BLaER1 treated with 17β-estradiol and CSF1 and Interleukin-3, amounts not matched to agents 10 nM and 100 nM (cell line): ENCODE results near the gene SRRM4.

Experiments
- H3K27ac ChIP-seq, 11 experiments: shearing (Covaris generic); formaldehyde crosslinking; 2 replicates each; pipeline ENCODE4 v1.8.1; 2022
- H3K27me3 ChIP-seq, 11 experiments: shearing (Covaris generic); formaldehyde crosslinking; 2 replicates each; pipeline ENCODE4 v1.8.1; 2022
- H3K36me3 ChIP-seq, 11 experiments: shearing (Covaris generic); formaldehyde crosslinking; 2 replicates each; pipeline ENCODE4 v1.8.1; 2022
- H3K4me1 ChIP-seq, 10 experiments: shearing (Covaris generic); formaldehyde crosslinking; 2 replicates each; pipeline ENCODE4 v1.8.1; 2022
- H3K4me2 ChIP-seq, 11 experiments: shearing (Covaris generic); formaldehyde crosslinking; 2 replicates each; pipeline ENCODE4 v1.8.1; 2022
- H3K4me3 ChIP-seq, 10 experiments: shearing (Covaris generic); formaldehyde crosslinking; 2 replicates each; pipeline ENCODE4 v1.8.1; 2022
- H3K9ac ChIP-seq, 11 experiments: shearing (Covaris generic); formaldehyde crosslinking; 2 replicates each; pipeline ENCODE4 v1.8.1; 2022
- H3K9me3 ChIP-seq, 11 experiments: shearing (Covaris generic); formaldehyde crosslinking; replicated peaks in 1 of 11; 2 replicates each; pipeline ENCODE4 v1.8.1; 2022
- H4K20me1 ChIP-seq, 11 experiments: shearing (Covaris generic); formaldehyde crosslinking; 2 replicates each; pipeline ENCODE4 v1.8.1; 2022
- Cebpa-rat ChIP-seq, 11 experiments: shearing (Covaris generic); IDR thresholded peaks; 2 replicates each; pipeline ENCODE4 v1.8.1; 2022

SRRM4 gene

GRCh38 chr12:119052001-119052400, 70.7 kb downstream of the SRRM4 start:
- Histone ChIP-seq H3K9me3 (peaks cover 0 to 3% (median 0%) of the 10 kb centered on the region in 11 experiments; a peak in 1 of 22 replicates), H3K36me3 (no peaks in the 10 kb centered on the region), H3K9ac (no peak overlapping the region), H3K27me3 (no peaks in the 10 kb centered on the region), H3K27ac (no peak overlapping the region), H4K20me1 (peaks cover 0 to 7% (median 0%) of the 10 kb centered on the region in 11 experiments; a peak in 1 of 22 replicates), H3K4me2 (no peak overlapping the region), H3K4me1 (no peaks in the 10 kb centered on the region), H3K4me3 (no peak overlapping the region)
- TF ChIP-seq Cebpa-rat (IDR thresholded peaks at IDR 0.05), result no peak

- H3K4me3 ChIP-seq, result no peak overlapping the region
- no peak for TF ChIP-seq Cebpa-rat (IDR thresholded peaks at IDR 0.05)
- H3K27me3 ChIP-seq, result no peaks in the 10 kb centered on the region
- H3K9ac ChIP-seq, result no peak overlapping the region
- H3K9me3 ChIP-seq, result no peaks in the 10 kb centered on the region
- peaks cover 0 to 7% (median 0%) of the 10 kb centered on the region in 11 experiments; a peak in 2 of 22 replicates for H4K20me1 ChIP-seq
- no peaks in the 10 kb centered on the region for H3K36me3 ChIP-seq
- no peak overlapping the region for H3K4me2 ChIP-seq
- no peak overlapping the region for H3K27ac ChIP-seq
- H3K4me1 ChIP-seq, result no peaks in the 10 kb centered on the region
These were observed 74.6 kb downstream of the SRRM4 start for GRCh38 chr12:119055977-119056376.

GRCh38 chr12:119060847-119061796, 79.8 kb downstream of the SRRM4 start:
- H3K9me3 ChIP-seq, result no peaks in the 10 kb centered on the region
- H3K4me2 ChIP-seq, result no peak overlapping the region
- no peaks in the 10 kb centered on the region for H3K36me3 ChIP-seq
- H3K27me3 ChIP-seq, result no peaks in the 10 kb centered on the region
- no peak overlapping the region for H3K9ac ChIP-seq
- H3K4me3 ChIP-seq, result no peak overlapping the region
- H4K20me1 ChIP-seq, result no peaks in the 10 kb centered on the region; a peak in 1 of 22 replicates
- no peaks in the 10 kb centered on the region for H3K4me1 ChIP-seq
- no peak overlapping the region for H3K27ac ChIP-seq
- TF ChIP-seq Cebpa-rat (IDR thresholded peaks at IDR 0.05), result no peak

- H4K20me1 ChIP-seq, result no peaks in the 10 kb centered on the region; a peak in 1 of 22 replicates
- no peak overlapping the region for H3K9ac ChIP-seq
- no peak overlapping the region for H3K27ac ChIP-seq
- TF ChIP-seq Cebpa-rat (IDR thresholded peaks at IDR 0.05), result no peak
- H3K4me2 ChIP-seq, result no peak overlapping the region
- no peaks in the 10 kb centered on the region for H3K4me1 ChIP-seq
- H3K36me3 ChIP-seq, result no peaks in the 10 kb centered on the region
- no peaks in the 10 kb centered on the region for H3K27me3 ChIP-seq
- no peak overlapping the region for H3K4me3 ChIP-seq
- no peaks in the 10 kb centered on the region for H3K9me3 ChIP-seq
These were observed 87.0 kb downstream of the SRRM4 start for GRCh38 chr12:119068129-119068856.

GRCh38 chr12:119069147-119069642, 87.9 kb downstream of the SRRM4 start:
- Histone ChIP-seq H4K20me1 (no peaks in the 10 kb centered on the region; a peak in 1 of 22 replicates), H3K27me3 (no peaks in the 10 kb centered on the region), H3K36me3 (no peaks in the 10 kb centered on the region), H3K9ac (no peak overlapping the region), H3K9me3 (no peaks in the 10 kb centered on the region), H3K4me2 (no peak overlapping the region), H3K4me3 (no peak overlapping the region), H3K4me1 (no peaks in the 10 kb centered on the region), H3K27ac (no peak overlapping the region)
- TF ChIP-seq Cebpa-rat (IDR thresholded peaks at IDR 0.05), result no peak

GRCh38 chr12:119071176-119071575, 89.8 kb downstream of the SRRM4 start:
- no peak overlapping the region for H3K4me3 ChIP-seq
- H3K4me1 ChIP-seq, result no peaks in the 10 kb centered on the region
- H3K9ac ChIP-seq, result no peak overlapping the region
- no peak overlapping the region for H3K4me2 ChIP-seq
- H3K36me3 ChIP-seq, result no peaks in the 10 kb centered on the region
- no peaks in the 10 kb centered on the region; a peak in 1 of 22 replicates for H4K20me1 ChIP-seq
- no peak overlapping the region for H3K27ac ChIP-seq
- no peaks in the 10 kb centered on the region for H3K9me3 ChIP-seq
- no peak for TF ChIP-seq Cebpa-rat (IDR thresholded peaks at IDR 0.05)
- H3K27me3 ChIP-seq, result no peaks in the 10 kb centered on the region

- Histone ChIP-seq H3K36me3 (no peaks in the 10 kb centered on the region), H3K27ac (no peak overlapping the region), H3K9ac (no peak overlapping the region), H3K4me1 (no peaks in the 10 kb centered on the region), H3K4me3 (no peak overlapping the region), H3K9me3 (no peaks in the 10 kb centered on the region), H3K27me3 (no peaks in the 10 kb centered on the region), H4K20me1 (no peaks in the 10 kb centered on the region; a peak in 1 of 22 replicates), H3K4me2 (no peak overlapping the region)
- no peak for TF ChIP-seq Cebpa-rat (IDR thresholded peaks at IDR 0.05)
These were observed 90.4 kb downstream of the SRRM4 start for GRCh38 chr12:119071638-119072231.

- H3K27me3 ChIP-seq, result no peaks in the 10 kb centered on the region
These were observed 91.1 kb downstream of the SRRM4 start for GRCh38 chr12:119072440-119072839.

GRCh38 chr12:119075222-119075787, 94.0 kb downstream of the SRRM4 start:
- H3K4me3 ChIP-seq, result no peak overlapping the region
- no peaks in the 10 kb centered on the region for H3K4me1 ChIP-seq

More at GRCh38 chr12:119072440-119072839, 91.1 kb downstream of the SRRM4 start:
- Histone ChIP-seq H3K36me3 (no peaks in the 10 kb centered on the region), H3K4me3 (no peak overlapping the region), H3K9me3 (no peaks in the 10 kb centered on the region), H3K27ac (no peak overlapping the region), H3K9ac (no peak overlapping the region), H3K4me1 (no peaks in the 10 kb centered on the region), H4K20me1 (no peaks in the 10 kb centered on the region; a peak in 1 of 22 replicates), H3K4me2 (no peak overlapping the region)
- TF ChIP-seq Cebpa-rat (IDR thresholded peaks at IDR 0.05), result no peak

More at GRCh38 chr12:119075222-119075787, 94.0 kb downstream of the SRRM4 start:
- no peaks in the 10 kb centered on the region for H3K9me3 ChIP-seq
- no peak overlapping the region for H3K4me2 ChIP-seq
- H3K27me3 ChIP-seq, result no peaks in the 10 kb centered on the region
- H3K9ac ChIP-seq, result no peak overlapping the region
- H3K36me3 ChIP-seq, result no peaks in the 10 kb centered on the region
- no peak for TF ChIP-seq Cebpa-rat (IDR thresholded peaks at IDR 0.05)
- no peak overlapping the region for H3K27ac ChIP-seq
- H4K20me1 ChIP-seq, result no peaks in the 10 kb centered on the region
